DMS 273 treated with DMSO at 0.1 percent for 48 hours (cell line): Measurements from ENCODE around the gene ARHGAP21.
A peak's percentile ranks its signal among the peaks of the same experiment; 100 is the strongest.
"Not testable (repeated sequence)": the region's sequence is repeated elsewhere in the genome, so short reads cannot be mapped to it uniquely, and the experiment has no call there.

ENCODE experiments used
- DNase-seq: peaks from one replicate; lab custom pipeline; 2025; lab: John Stamatoyannopoulos, UW

Gene ARHGAP21

GRCh38 chr10:24723788-24724380 lies at the start of gene ARHGAP21:
ARHGAP21 (minus strand) TSS chr10:24723887; CDS start chr10:24721899, 1,988 bp downstream.
- no peak for DNase-seq

GRCh38 chr10:24771943-24772694 lies 48.4 kb upstream of the ARHGAP21 start:
- no peak for DNase-seq

- DNase-seq, result not testable (repeated sequence)
These were observed 41.3 kb upstream of the ARHGAP21 start for GRCh38 chr10:24764991-24765390.

- DNase-seq, result no peak
These were observed 39.4 kb upstream of the ARHGAP21 start for GRCh38 chr10:24762966-24763623.

- no peak for DNase-seq
These were observed 38.7 kb upstream of the ARHGAP21 start for GRCh38 chr10:24762161-24762924.

GRCh38 chr10:24759672-24760071 lies 36.0 kb upstream of the ARHGAP21 start:
- no peak for DNase-seq

GRCh38 chr10:24758254-24758653 lies 34.6 kb upstream of the ARHGAP21 start:
- not testable (repeated sequence) for DNase-seq

GRCh38 chr10:24756283-24756682 lies 32.6 kb upstream of the ARHGAP21 start:
- no peak for DNase-seq

- DNase-seq, result no peak
These were observed 28.0 kb upstream of the ARHGAP21 start for GRCh38 chr10:24751716-24752115.

- no peak for DNase-seq
These were observed 27.0 kb upstream of the ARHGAP21 start for GRCh38 chr10:24750695-24751094.

- DNase-seq, result no peak
These were observed 24.5 kb upstream of the ARHGAP21 start for GRCh38 chr10:24748214-24748613.

- no peak for DNase-seq
These were observed 21.3 kb upstream of the ARHGAP21 start for GRCh38 chr10:24744946-24745345.

GRCh38 chr10:24740714-24741113 lies 17.0 kb upstream of the ARHGAP21 start:
- no peak for DNase-seq

- no peak for DNase-seq
These were observed 13.3 kb upstream of the ARHGAP21 start for GRCh38 chr10:24737001-24737400.

GRCh38 chr10:24731942-24732341 lies 8.3 kb upstream of the ARHGAP21 start:
- no peak for DNase-seq

GRCh38 chr10:24730811-24731210 lies 7.1 kb upstream of the ARHGAP21 start:
- DNase-seq, result no peak

- DNase-seq, result no peak
These were observed 4.1 kb upstream of the ARHGAP21 start for GRCh38 chr10:24727786-24728185.

- DNase-seq, result no peak
These were observed 2.9 kb upstream of the ARHGAP21 start for GRCh38 chr10:24726626-24727025.

- DNase-seq, result not testable (repeated sequence)
These were observed 2.3 kb upstream of the ARHGAP21 start for GRCh38 chr10:24726029-24726428.

- peak; percentile 60 for DNase-seq
These were observed 918 bp upstream of the ARHGAP21 start for GRCh38 chr10:24724381-24725228.

- no peak for DNase-seq
These were observed 300 bp downstream of the ARHGAP21 start for GRCh38 chr10:24723386-24723787.
